CD4-positive, alpha-beta memory T cell (primary cell): ENCODE measurements around the gene DYNC1I2. TPM values are rescaled to one million over a fixed set of nuclear protein-coding genes. Genes with fewer than 3 reads are reported as not detected.

Experiments
- CTCF ChIA-PET: fragments of 350-600 bp; sonication (Branson Sonifier 250); formaldehyde crosslinking; loops from one replicate; lab custom pipeline; 2021; ENCODE audit warnings: inconsistent platforms; ENCODE audit not compliant: partially characterized antibody; lab: Charles Lee
- POLR2A ChIA-PET: fragments of 350-600 bp; sonication (Branson Sonifier 250); formaldehyde crosslinking; loops from one replicate; lab custom pipeline; 2021; ENCODE audit not compliant: partially characterized antibody; lab: Charles Lee
- DNase-seq, 5 donors: peaks; one replicate each; pipeline versions ENCODE4 v3.0.0 to v3.0.0-alpha.2; 2020 to 2022; ENCODE audit warnings: mixed read lengths in 1 of 5
- H3K27ac ChIP-seq: one replicate; pipeline ENCODE4 v1.7.0; 2013; ENCODE audit warnings: low read depth, low read length
- H3K27me3 ChIP-seq: 2 replicates; pipeline ENCODE4 v1.7.0; 2013; ENCODE audit warnings: mild to moderate bottlenecking, low read length, moderate library complexity; ENCODE audit not compliant: insufficient read depth
- H3K36me3 ChIP-seq: 2 replicates; pipeline ENCODE4 v1.7.0; 2013; ENCODE audit warnings: mild to moderate bottlenecking, low read length, moderate library complexity; ENCODE audit not compliant: insufficient read depth
- H3K4me1 ChIP-seq: 2 replicates; pipeline ENCODE4 v1.7.0; 2013; ENCODE audit warnings: mild to moderate bottlenecking, low read length, moderate library complexity; ENCODE audit not compliant: insufficient read depth
- H3K4me3 ChIP-seq, 2 donors: one replicate each; pipeline ENCODE4 v1.7.0; 2013; ENCODE audit warnings: low read length in 2 of 2, mild to moderate bottlenecking in 1 of 2
- H3K9me3 ChIP-seq, 2 donors: one replicate each; pipeline ENCODE4 v1.7.0; 2013; ENCODE audit warnings: low read length in 2 of 2, control low read depth in 1 of 2; ENCODE audit not compliant: control insufficient read depth in 1 of 2
- H3K27ac Mint-ChIP-seq, 7 donors: one replicate each; pipeline ENCODE4 v1.8.0; 2020 to 2021; ENCODE audit warnings: mixed read lengths in 7 of 7, mild to moderate bottlenecking in 6 of 7, inconsistent platforms in 3 of 7, moderate library complexity in 3 of 7
- H3K27me3 Mint-ChIP-seq, 2 donors: one replicate each; pipeline ENCODE4 v1.8.0; 2020 to 2021; ENCODE audit warnings: mixed read lengths in 2 of 2
- H3K36me3 Mint-ChIP-seq, 2 donors: one replicate each; pipeline ENCODE4 v1.8.0; 2020 to 2021; ENCODE audit warnings: mixed read lengths in 2 of 2, inconsistent platforms in 1 of 2, mild to moderate bottlenecking in 1 of 2
- H3K4me1 Mint-ChIP-seq, 4 donors: one replicate each; pipeline ENCODE4 v1.8.0; 2020 to 2021; ENCODE audit warnings: mixed read lengths in 4 of 4, mild to moderate bottlenecking in 1 of 4
- H3K4me3 Mint-ChIP-seq, 8 donors: one replicate each; pipeline ENCODE4 v1.8.0; 2020 to 2021; ENCODE audit warnings: mixed read lengths in 8 of 8, mild to moderate bottlenecking in 7 of 8, moderate library complexity in 6 of 8, inconsistent platforms in 3 of 8
- H3K9me3 Mint-ChIP-seq, 8 donors: one replicate each; pipeline ENCODE4 v1.8.0; 2020 to 2021; ENCODE audit warnings: mixed read lengths in 8 of 8, mild to moderate bottlenecking in 5 of 8, inconsistent platforms in 3 of 8, moderate library complexity in 1 of 8
- intact Hi-C: fragments of 100-400 bp; cut with micrococcal nuclease; formaldehyde crosslinking; loops from one replicate; pipeline ENCODE4 v1.15.1; 2023
- polyA plus RNA-seq, 2 donors: library from polyadenylated mRNA; unstranded; fragments of 300-500 nt; fragmentation: Illumina TruSeq; gene quantifications; one replicate each; pipeline ENCODE4 v1.2.3, GENCODE V29; 2021
- total RNA-seq, 2 experiments: library from RNA; stranded (reverse); gene quantifications; one replicate each; pipeline ENCODE4 v1.2.3, GENCODE V29; 2021

DYNC1I2 gene
- total and polyA plus RNA-seq, 4 experiments from 2014 or later, result 31.2 to 50.3 (median 43.1) TPM

GRCh38 chr2:171729952-171730317, 42.7 kb downstream of the DYNC1I2 start:
- intact Hi-C loops, result no loop called here
- Histone ChIP-seq H3K36me3 (peaks cover 39% of the 10 kb centered on the region), H3K4me1 (no peaks in the 10 kb centered on the region), H3K9me3 (no peaks in the 10 kb centered on the region), H3K27ac (no peak overlapping the region), H3K4me3 (no peak overlapping the region), H3K27me3 (no peaks in the 10 kb centered on the region)
- ChIA-PET CTCF (no interaction called here), POLR2A (no interaction called here)
- no peaks in the 10 kb centered on the region for H3K9me3 Mint-ChIP-seq
- no peak overlapping the region for H3K27ac Mint-ChIP-seq
- peaks cover 72 to 82% of the 10 kb centered on the region in 2 donors for H3K36me3 Mint-ChIP-seq
- no peaks in the 10 kb centered on the region for H3K4me1 Mint-ChIP-seq
- no peak for DNase-seq
- no peak overlapping the region for H3K4me3 Mint-ChIP-seq
- no peaks in the 10 kb centered on the region for H3K27me3 Mint-ChIP-seq

- intact Hi-C loops, result no loop called here
- Mint-ChIP-seq H3K36me3 (peaks cover 71 to 72% of the 10 kb centered on the region in 2 donors), H3K9me3 (no peaks in the 10 kb centered on the region), H3K4me1 (peaks cover 0 to 5% (median 3%) of the 10 kb centered on the region in 4 donors), H3K27ac (no peak overlapping the region), H3K27me3 (no peaks in the 10 kb centered on the region), H3K4me3 (no peak overlapping the region)
- Histone ChIP-seq H3K36me3 (peaks cover 7% of the 10 kb centered on the region), H3K4me3 (no peak overlapping the region), H3K4me1 (no peaks in the 10 kb centered on the region), H3K9me3 (no peaks in the 10 kb centered on the region), H3K27ac (no peak overlapping the region), H3K27me3 (no peaks in the 10 kb centered on the region)
- CTCF ChIA-PET, result interaction anchor here (1.1 kb wide), 1 partner anchor 377 kb away, joined by 4 read pairs; no protein-coding TSS in a partner anchor
- POLR2A ChIA-PET, result no interaction called here
- DNase-seq, result no peak
Measured at GRCh38 chr2:171735991-171736710, 48.9 kb downstream of the DYNC1I2 start.

- peaks cover 15% of the 10 kb centered on the region for H3K36me3 ChIP-seq
- DNase-seq, result no peak
- H3K4me3 ChIP-seq, result no peak overlapping the region
- no peaks in the 10 kb centered on the region for H3K27me3 Mint-ChIP-seq
- H3K27ac ChIP-seq, result no peak overlapping the region
- no peaks in the 10 kb centered on the region for H3K9me3 ChIP-seq
- peaks cover 65 to 66% of the 10 kb centered on the region in 2 donors for H3K36me3 Mint-ChIP-seq
- H3K27me3 ChIP-seq, result no peaks in the 10 kb centered on the region
- no peak overlapping the region for H3K27ac Mint-ChIP-seq
- peaks cover 0 to 7% (median 6%) of the 10 kb centered on the region in 4 donors for H3K4me1 Mint-ChIP-seq
- intact Hi-C loops, result no loop called here
- ChIA-PET CTCF (no interaction called here), POLR2A (no interaction called here)
- H3K4me1 ChIP-seq, result no peaks in the 10 kb centered on the region
- no peak overlapping the region for H3K4me3 Mint-ChIP-seq
- no peaks in the 10 kb centered on the region for H3K9me3 Mint-ChIP-seq
Measured at GRCh38 chr2:171741189-171741588, 53.9 kb downstream of the DYNC1I2 start.

GRCh38 chr2:171742760-171743159, 55.5 kb downstream of the DYNC1I2 start:
- H3K27ac ChIP-seq, result no peak overlapping the region
- intact Hi-C loops, result no loop called here
- H3K4me1 ChIP-seq, result no peaks in the 10 kb centered on the region
- no peaks in the 10 kb centered on the region for H3K9me3 ChIP-seq
- no peak for DNase-seq
- Mint-ChIP-seq H3K4me1 (peaks cover 0 to 7% (median 6%) of the 10 kb centered on the region in 4 donors), H3K9me3 (no peaks in the 10 kb centered on the region), H3K27me3 (no peaks in the 10 kb centered on the region), H3K4me3 (no peak overlapping the region), H3K36me3 (peaks cover 56 to 64% of the 10 kb centered on the region in 2 donors), H3K27ac (no peak overlapping the region)
- ChIA-PET POLR2A (no interaction called here), CTCF (no interaction called here)
- no peaks in the 10 kb centered on the region for H3K27me3 ChIP-seq
- H3K4me3 ChIP-seq, result no peak overlapping the region
- peaks cover 19% of the 10 kb centered on the region for H3K36me3 ChIP-seq

DNA sequence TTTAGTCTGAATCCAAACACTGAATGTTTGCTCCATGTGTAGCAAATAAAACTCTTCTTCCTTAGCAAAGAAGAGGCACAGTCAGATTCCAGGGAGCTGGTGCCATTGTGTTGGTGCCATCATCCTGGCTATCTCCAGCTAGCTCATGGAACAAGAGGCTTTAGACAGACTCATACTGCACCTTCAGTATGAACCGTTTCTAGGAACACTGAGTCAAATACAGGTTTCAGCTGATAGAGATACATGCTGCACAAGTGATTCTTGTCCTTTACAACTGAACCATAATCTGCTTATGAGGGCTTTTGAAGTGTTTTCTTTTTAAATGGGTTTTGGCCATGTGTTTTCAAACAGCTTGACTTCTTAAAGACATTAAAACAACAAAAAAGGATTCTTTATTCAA, 57.9 kb downstream of the DYNC1I2 start:
- ChIA-PET POLR2A (no interaction called here), CTCF (no interaction called here)
- no peak overlapping the region for H3K4me3 Mint-ChIP-seq
- no peaks in the 10 kb centered on the region for H3K4me1 ChIP-seq
- H3K36me3 ChIP-seq, result peaks cover 19% of the 10 kb centered on the region
- intact Hi-C loops, result no loop called here
- H3K27me3 ChIP-seq, result no peaks in the 10 kb centered on the region
- H3K9me3 Mint-ChIP-seq, result no peaks in the 10 kb centered on the region
- no peaks in the 10 kb centered on the region for H3K9me3 ChIP-seq
- H3K27ac ChIP-seq, result no peak overlapping the region
- no peak overlapping the region for H3K27ac Mint-ChIP-seq
- H3K4me1 Mint-ChIP-seq, result peaks cover 0 to 7% (median 6%) of the 10 kb centered on the region in 4 donors
- no peaks in the 10 kb centered on the region for H3K27me3 Mint-ChIP-seq
- H3K36me3 Mint-ChIP-seq, result peaks cover 64 to 74% of the 10 kb centered on the region in 2 donors
- no peak overlapping the region for H3K4me3 ChIP-seq
- no peak for DNase-seq

DNA sequence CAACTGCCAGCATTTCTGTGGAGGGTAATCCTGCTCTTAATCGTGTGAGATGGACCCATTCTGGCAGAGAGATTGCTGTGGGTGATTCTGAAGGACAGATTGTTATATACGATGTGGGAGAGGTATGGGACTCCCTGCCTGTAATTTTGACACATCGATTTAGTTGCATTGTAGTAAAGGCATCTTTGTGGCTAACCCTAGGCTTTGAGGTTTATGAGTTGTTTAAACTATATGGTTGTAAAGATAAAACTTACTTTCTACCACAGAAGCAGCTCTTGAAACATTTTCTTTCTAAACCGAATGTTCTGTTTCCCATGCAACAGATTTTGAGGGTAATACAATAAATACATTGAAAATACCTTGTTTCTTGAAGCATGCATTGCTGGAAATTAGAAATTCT, 58.5 kb downstream of the DYNC1I2 start:
- Histone ChIP-seq H3K27me3 (no peaks in the 10 kb centered on the region), H3K4me3 (no peak overlapping the region), H3K9me3 (no peaks in the 10 kb centered on the region), H3K27ac (no peak overlapping the region), H3K36me3 (peaks cover 19% of the 10 kb centered on the region), H3K4me1 (no peaks in the 10 kb centered on the region)
- Mint-ChIP-seq H3K9me3 (no peaks in the 10 kb centered on the region), H3K4me3 (no peak overlapping the region), H3K27ac (no peak overlapping the region), H3K36me3 (peaks cover 61 to 74% of the 10 kb centered on the region in 2 donors), H3K27me3 (no peaks in the 10 kb centered on the region), H3K4me1 (peaks cover 0 to 6% (median 4%) of the 10 kb centered on the region in 4 donors)
- intact Hi-C loops, result no loop called here
- no peak for DNase-seq
- ChIA-PET CTCF (no interaction called here), POLR2A (no interaction called here)

DNA sequence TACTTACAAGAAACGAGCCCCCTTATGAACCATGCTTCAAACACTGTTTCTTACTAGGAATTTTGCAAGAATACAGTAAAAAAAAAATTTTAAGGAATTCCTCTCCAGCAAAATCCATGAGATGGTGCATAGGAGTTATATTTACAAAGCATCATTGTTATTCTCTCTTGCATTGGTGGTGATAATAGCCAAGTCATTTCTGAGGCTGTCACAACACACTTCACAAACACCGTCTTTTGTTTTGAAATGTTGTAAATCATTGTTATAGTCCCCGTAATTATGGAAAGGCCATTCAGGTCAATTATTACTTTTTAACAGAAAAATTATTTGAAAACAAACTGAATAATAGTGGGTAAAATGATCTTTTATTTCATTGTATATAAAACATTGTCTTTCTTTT, 60.1 kb downstream of the DYNC1I2 start:
- H3K27ac ChIP-seq, result no peak overlapping the region
- DNase-seq, result no peak
- H3K4me1 ChIP-seq, result no peaks in the 10 kb centered on the region
- Mint-ChIP-seq H3K36me3 (peaks cover 60 to 75% of the 10 kb centered on the region in 2 donors), H3K27ac (no peak overlapping the region), H3K4me3 (no peak overlapping the region), H3K27me3 (no peaks in the 10 kb centered on the region), H3K9me3 (no peaks in the 10 kb centered on the region), H3K4me1 (peaks cover 0 to 2% (median 0%) of the 10 kb centered on the region in 4 donors)
- no peaks in the 10 kb centered on the region for H3K9me3 ChIP-seq
- peaks cover 19% of the 10 kb centered on the region for H3K36me3 ChIP-seq
- CTCF ChIA-PET, result no interaction called here
- H3K4me3 ChIP-seq, result no peak overlapping the region
- POLR2A ChIA-PET, result no interaction called here
- H3K27me3 ChIP-seq, result no peaks in the 10 kb centered on the region
- intact Hi-C loops, result no loop called here
